T-helper 2 cell treated with Interferon-gamma antibody and Interleukin-4, amounts not matched to agents 100 ng/mL and 5 ng/mL, for 36 hours (primary cell): ENCODE results near the gene PLA2G2D. TPM values are rescaled to one million over a fixed set of nuclear protein-coding genes. Genes with fewer than 3 reads are reported as not detected.

Experiments used
- intact Hi-C: fragments of 100-400 bp; cut with micrococcal nuclease; formaldehyde crosslinking; loops from one replicate; pipeline ENCODE4 v1.15.1; 2023
- total RNA-seq: library from RNA; stranded (reverse); gene quantifications from 2 replicates; pipeline ENCODE4 v1.2.3, GENCODE V29; 2022

PLA2G2D gene
- total RNA-seq, 1 donor from 2014 or later = not detected

DNA sequence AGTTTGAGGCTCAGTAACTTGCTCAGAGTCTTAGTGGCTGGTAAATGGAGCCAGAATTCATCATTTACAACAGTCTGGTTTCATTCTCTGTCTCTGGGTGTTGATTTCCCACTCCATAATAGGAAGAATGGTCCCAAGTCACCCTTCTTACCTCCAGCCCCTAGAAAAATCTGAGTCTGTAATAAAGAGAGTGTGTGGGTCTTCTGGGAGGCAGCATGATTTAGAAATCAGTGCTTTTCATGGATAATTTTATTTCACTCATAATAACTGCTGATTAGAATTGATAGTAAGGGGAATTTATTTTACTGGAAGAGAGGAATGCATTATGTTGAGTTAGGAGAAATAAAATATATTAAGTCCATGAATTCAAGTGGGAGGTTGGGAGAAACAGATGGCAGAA, 2.1 kb downstream of the PLA2G2D start:
- intact Hi-C loops = no loop called here

DNA sequence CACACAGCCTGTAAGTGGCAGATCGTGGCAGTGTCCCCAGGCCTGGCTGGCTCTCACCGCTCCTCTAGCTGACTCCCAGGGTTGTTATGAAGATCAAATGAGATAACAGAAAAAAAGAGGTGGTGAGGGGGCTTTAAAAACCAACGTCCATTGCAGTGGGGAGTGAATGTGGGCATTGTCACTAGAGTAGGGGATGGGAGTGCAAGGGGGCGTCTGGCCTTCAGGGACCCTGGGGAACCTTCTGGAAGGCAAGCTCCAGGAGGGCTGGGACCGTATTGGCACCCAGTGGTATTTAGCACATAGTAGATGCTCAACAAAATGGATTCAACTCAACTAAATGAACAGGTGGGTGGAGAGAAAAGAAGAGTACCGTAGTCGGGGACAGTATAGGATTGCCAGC, 3.4 kb downstream of the PLA2G2D start:
- intact Hi-C loops = no loop called here

DNA sequence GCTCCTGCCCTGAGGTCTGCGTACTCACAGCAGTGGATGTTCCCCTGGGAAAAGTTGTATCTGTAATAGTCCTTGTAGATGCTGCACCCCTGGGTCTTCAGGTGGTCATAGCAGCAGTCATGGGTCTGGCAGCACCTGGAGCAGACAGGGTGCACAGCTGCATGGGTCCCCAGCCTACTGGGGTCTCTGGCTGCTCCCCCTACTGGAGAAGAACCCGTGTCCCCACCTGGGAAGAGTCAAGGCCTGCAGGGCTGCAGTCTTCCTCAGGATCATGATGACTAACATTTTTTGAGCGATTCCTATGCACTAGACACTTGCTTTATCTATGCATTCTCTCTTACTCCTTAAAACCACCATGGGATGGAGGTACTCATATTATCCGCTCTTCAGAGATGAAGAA, 3.9 kb downstream of the PLA2G2D start:
- intact Hi-C loops = no loop called here

DNA sequence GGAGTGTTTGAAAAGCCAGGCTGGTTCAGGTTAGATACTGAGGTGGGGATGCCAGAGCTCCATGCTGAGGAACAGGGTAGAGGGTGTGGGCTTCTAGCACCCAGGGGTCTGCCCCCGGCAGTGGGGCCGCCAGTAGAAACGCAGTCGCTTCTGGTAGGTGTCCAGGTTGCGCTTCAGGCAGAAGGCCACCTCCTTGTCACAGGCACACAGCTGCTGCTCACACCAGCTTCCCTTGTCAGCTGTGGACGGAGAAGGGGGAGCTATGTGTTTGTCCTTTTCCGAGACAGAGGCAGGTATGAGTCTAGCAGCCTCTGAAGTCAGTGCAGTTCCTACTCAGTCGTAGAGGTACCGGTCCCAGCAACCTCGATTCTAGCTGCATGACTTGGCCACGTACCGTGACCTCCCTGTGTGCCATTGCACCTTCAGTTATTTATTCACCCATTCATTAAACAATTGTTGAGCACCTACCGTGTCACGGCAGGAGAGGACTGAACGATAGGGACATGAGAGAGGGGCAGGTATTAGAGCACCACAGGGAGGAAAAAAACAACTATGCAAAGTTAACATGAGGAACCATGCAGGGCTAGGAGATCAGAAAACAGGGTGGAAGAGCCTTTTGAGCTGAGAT, 5.2 kb downstream of the PLA2G2D start:
- intact Hi-C loops = no loop called here

DNA sequence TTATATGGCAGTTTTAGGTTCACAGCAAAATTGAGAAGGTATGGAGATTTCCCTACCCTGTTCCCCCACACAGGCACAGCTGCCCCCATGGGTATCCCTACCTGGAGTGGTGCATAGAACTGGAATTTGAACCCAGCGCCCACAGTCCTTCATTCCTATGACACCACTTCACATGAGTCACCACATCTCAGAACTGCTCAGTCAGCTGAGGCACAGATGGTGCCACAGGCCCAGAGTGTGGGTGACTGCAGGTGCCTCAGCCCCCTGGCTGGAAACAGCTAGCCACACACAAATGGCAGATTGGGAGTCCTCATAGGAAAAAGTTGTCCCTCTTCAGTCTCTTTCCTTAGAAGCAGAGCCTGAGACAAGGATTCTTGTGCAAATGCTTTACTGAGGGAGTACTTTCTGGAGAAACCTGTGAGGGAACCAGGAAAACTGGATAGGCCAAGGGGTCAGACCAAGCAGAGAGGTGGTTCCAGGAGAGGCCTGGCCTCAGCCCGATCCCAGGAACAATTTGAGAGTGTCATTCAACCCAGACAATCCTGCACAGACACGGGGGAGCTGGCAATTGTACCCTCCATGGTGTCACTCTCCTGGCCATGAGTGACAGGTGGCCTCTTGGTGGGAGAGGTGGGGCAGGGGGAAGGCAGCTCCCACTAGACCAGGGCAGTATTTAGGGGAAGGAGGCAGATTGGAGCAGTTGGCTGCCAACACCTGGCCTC, 6.9 kb downstream of the PLA2G2D start:
- intact Hi-C loops = no loop called here

DNA sequence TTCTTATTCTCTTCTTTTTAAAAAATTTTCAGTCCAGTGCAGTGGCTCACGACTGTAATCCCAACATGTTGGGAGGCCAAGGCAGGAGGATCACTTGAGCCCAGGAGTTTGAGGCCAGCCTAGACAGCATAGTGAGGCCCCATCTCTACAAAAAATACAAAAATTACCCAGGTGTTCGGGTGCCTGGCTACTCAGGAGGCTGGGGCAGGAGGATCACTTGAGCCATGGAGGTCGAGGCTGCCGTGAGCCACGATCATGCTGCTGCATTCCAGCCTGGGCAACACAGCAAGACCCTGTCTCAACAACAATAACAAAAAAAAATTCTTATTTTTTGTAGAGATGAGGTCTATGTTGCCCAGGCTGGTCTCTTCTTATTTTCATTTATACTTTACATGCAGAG, 7.9 kb downstream of the PLA2G2D start:
- intact Hi-C loops = no loop called here

DNA sequence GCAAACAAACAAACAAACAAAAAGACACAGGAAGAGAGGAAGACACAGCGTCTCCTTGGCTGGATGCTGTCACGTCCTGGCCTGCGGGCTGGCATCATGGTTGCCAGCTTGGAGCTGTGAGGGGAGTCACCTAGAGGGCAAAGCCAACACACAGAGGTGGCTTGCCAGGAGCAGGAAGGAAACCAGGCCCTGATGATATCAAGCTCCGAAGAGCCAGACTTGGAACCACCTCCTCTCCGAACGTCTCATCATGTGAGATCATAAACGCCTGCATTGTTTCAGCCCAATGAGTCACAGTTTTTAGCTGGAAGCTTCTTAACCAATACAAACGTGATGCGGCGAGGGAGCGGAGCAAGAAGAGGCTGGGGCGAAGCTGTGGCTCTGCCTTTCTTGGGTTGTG, 8.7 kb downstream of the PLA2G2D start:
- intact Hi-C loops = no loop called here

DNA sequence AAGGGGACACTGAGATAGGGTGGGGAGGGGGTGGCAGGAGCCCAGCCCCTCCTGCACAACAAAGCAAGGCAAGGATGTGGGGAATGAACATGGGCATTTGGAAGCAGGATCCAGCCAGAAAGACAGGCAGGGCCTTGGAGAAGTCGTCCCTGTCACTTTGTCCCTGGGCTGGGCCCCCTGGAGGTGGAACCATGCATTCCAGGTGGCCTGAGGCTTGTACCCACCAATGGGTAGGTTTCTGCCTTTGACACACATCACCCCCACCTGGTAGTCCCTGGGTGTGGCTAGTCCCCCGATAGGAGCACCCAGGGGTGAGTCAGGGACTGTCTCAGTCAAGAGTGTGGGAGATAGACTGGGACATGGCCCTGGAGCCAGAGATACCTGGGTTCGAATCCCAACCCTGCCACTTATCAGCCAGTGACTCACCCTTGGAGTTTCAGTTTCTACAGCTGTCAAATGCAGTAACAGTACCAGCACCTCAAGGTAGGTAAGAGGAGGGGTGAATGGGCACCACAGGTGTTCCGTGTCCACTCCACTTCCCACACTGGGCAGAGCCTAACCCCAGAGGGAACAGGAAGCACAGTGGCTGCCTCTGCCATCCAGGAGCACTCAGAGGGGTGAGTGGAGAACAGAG, 10.0 kb downstream of the PLA2G2D start:
- intact Hi-C loops = no loop called here

DNA sequence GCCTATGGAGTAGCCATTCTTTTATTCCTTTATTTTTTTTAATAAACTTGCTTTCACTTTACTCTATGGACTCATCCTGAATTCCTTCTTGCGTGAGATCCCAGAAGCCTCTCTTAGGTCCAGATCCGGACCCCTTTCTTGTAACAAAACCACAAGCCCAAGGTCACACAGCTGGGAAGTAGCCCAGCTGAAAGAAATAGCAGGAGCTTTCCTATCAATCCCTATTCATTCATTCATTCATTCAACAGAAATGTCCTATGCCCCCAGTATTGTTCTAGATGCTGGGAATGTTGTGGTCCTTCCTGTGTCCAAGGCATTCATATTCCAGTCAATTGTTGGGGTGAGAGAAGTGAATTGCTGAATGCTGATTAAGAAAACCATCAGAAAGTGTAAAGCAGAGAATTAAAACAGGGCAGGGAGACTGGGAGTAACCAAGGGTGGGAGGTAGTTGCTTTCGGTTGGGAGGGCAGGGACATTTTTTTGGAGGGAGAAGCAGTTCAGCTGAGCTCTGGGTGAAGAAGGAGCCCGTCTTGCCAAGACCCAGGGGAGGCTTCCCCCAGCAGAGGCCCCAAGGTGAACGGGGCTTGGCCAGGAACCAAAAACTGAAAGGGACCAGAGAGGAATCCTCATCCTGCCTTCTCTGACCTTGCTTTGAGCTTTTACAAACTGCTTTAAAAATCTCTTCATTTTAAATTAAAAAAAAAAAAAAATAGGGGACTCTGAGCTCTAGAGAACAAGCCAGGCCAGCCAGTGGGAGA, 10.8 kb downstream of the PLA2G2D start:
- intact Hi-C loops = no loop called here

DNA sequence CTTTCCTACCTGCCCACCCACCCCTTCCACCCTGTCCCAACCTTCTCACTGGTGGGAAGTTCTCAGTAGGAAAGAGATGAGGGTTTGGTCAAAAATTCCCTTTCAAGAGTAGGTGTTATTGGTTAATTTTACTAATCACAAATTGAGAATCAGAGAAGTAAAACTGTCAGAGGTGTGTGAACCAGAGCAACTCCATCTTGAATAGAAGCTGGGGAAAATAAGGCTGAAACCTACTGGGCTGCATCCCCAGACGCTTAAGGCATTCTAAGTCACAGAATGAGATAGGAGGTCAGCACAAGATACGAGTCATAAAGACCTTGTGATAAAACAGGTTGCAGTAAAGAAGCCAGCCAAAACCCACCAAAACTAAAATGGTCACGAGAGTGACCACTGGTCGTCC, 11.5 kb downstream of the PLA2G2D start:
- intact Hi-C loops = no loop called here

DNA sequence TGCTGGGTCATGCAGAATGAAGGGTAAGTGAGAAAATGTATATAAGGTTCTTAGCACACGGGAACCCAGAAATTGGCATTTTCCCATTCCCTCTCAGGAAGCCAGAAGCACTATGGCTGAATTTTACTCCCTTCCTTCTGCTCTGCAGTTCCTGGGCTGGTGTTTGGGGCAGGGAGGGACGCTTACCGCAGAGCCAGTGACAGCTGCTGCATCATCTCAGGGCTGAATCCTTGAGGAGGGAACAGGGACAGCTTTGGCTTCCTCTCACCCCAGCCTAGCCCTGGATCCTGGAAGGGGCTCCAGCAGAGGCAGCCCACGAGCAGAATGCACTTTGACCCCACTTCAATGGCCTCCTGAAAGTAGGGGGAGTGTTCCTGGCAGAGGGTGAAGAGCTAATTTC, 12.0 kb downstream of the PLA2G2D start:
- intact Hi-C loops = no loop called here

DNA sequence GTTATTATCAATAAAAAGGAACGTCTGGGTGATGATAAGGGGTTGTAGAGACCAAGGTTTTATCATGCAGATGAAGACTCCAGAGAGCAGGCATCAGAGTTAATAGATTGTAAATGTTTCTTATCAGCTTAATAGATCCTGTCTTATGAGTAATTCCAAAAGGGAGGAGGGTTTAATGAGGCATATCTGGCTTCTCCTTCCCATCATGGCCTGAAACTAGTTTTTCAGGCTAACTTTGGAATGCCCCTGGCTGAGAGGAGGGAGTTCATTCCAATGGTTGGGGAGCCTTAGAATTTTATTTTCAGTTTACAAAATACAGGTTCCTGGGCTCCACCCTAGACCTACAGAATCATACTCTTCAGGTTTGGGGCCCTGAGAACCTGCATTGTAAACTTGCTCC, 13.5 kb downstream of the PLA2G2D start:
- intact Hi-C loops = no loop called here

DNA sequence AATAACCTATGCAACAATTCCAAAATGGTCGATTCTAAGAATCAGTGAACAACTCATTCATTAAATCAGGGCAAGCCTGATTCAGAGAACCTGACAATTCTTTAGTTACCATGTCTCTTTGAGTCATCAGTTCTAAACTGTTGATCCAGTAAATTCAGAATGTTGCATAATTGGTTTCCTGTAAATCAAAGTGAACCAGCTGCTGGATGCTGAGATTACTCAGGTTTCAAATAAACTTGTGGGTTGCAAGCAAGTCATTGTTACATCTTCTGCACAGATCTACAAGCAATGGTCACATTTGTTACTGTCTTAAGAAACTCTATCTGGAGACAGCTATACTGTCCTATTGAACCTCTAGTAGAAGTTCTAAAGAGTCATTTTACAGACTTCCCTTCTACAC, 16.5 kb downstream of the PLA2G2D start:
- intact Hi-C loops = no loop called here

DNA sequence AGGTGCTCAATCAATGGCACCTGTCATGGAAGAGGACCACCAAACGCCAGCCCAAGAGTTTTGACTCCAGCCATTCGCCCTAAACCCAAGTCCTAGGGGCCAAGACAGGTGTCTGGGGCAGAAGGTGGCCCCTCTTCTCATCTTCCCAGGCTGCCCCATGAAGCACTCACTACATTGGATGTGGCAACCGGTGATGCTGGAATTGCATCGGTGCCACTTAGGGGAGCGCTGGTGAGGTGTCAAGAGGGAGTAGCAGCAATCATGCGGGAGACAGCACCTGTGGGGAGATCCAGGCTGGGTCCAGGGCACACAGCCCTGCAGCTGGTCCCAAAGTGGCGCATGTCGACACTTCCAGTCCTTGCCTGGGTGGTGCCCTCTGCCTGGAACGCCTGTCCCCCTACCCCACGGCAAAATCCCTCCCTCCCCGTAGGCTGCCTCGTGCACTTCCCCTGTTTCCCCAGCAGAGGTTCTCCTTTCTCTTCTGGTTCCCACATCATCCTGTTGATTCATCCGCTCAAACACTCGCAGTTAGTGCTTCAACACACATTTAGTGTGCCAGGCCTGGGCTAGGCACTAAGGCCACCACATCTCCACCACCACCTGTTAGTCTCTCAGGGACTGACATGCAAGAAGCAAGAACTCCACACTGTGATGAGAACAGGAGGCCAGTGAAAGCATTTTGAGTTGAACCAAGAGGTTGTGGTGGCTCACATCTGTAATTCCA, 18.5 kb downstream of the PLA2G2D start:
- intact Hi-C loops = no loop called here

DNA sequence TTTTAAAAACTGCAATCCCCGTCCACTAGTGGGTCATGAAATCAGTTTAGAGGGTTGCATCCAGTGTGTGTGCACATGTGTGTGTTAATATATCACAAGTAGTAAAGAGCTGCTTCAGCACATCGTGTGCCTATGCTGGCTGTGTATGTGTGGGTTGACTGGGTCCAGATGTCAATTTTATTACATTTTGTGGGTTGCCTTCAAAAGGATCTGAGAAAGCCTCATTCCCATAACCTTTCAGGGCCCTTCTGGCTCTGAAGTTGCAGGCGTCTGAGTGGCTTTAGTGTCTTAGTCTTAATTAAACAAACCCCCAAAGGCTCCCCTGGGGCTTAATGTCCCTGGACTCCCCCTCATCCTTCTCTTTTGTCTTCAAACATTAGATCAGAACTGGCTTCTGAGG, 19.8 kb downstream of the PLA2G2D start:
- intact Hi-C loops = no loop called here

DNA sequence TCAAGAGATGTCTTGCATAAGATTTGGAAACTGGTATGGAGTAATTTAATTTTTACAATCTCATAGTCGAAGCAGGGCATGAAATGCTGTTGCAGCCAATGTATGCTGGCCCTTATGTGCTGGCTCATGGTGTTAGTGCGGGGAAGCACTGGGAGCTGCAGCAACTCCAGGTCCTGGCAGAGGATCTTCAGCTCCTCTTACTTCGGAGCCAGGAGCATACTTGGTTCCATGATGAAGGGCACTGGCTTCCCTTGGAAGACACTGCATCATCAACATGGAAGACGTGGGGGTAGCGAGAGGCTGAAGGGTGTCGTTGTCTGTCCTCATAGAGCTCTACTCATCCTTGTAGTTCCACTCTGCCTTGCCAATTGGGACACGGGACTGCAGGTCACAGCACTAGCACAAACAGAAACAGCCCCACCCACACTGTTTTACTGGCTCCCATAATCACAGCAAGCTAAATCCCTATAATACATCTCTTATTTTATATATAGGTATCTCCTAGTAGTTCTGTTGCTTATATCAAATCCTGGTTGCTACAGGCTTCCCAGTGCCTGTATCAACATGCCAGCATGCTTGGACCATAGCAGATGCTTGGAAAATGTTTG, 22.4 kb downstream of the PLA2G2D start:
- intact Hi-C loops = no loop called here

DNA sequence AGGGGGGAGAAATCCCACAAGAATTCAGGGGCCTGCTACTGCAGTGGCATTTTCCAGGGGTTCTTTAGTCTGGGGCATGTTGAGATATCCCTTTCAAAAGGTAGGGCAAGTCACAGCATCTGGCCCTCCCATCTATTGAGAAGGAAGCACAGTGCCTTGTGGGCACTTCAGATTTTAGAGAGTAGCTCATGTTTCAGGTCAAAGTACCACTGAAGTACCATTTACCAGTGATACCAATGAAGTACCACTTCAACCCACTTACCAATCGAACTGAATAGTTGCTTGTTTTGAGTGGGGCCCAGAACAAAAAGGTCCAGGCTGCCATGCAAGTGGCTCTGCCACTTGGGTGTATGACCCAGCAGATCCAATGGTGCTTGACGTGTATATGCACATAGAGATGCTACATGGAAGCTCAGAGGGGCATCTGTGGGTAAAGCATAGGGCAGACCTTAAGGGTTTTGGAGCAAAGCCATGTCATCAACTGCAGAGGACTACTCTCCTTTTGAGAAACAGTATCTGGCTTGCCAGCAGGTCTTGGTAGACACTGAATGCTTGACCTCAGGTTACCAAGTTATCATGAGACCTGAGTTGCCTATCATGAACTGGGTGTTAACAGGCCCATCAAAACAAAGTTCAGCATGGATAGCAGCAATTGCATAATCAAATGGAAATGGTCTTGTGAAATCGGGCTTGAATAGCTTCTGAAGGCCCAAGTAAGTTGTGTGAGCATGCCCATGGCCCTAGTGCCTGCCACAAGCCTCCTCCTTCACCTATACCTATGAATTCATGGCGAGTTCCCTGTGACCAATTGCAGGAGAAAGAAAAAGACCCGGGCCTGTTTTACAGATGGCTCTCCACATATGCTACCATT, 23.5 kb downstream of the PLA2G2D start:
- intact Hi-C loops = no loop called here

DNA sequence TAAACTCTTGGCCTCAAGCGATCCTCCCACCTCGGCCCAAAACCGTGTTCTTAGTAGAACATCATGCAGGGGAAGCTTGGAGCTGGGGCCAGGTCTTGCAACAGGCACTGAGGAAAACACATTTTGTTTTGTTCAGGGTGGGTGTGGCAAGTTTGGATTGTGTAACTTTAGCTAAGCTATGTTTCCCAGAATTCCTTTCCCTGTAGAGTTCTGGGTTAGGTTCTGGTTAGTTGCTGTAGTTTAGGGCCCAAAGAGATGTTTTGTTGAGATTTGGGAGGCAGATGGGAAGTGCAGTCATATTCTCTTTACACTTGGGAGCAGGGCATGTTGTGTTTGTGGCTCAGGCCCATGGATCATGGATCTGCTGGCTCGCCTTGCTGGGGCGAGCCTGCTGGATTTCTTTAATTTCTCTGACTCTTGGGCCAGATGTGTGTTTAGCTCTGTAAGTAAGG, 25.4 kb downstream of the PLA2G2D start:
- intact Hi-C loops = no loop called here

DNA sequence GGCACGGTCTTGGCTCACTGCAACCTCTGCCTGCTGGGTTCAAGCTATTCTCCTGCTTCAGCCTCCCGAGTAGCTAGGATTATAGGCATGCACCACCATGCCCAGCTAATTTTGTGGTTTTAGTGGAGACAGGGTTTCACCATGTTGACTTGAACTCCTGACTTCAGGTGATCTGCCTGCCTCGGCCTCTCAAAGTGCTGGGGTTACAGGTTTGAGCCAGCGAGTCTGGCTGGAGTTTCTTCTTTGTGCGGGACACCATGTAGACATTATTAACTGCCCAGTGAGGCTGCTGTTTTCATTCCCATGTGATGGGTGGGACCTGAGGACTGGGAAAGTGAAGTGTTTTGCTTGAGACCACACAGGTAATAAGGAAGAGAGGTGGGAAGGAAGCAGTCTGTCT, 26.0 kb downstream of the PLA2G2D start:
- intact Hi-C loops = no loop called here

DNA sequence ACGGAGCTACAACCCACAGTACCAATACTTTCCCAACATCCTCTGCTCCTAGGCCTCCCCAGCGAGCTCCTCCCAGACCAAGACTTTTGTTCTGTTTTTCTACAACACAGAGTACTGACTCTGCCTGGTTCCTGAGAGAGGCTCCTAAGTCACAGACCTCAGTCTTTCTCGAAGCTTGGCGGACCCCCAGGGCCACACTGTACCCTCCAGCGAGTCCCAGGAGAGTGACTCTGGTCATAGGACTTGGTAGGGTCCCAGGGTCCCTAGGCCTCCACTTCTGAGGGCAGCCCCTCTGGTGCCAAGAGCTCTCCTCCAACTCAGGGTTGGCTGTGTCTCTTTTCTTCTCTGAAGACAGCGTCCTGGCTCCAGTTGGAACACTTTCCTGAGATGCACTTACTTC, 28.7 kb downstream of the PLA2G2D start:
- intact Hi-C loops = no loop called here
